H9 (cell line): Measurements from ENCODE around the gene ANP32A. TPM values are rescaled to one million over a fixed set of nuclear protein-coding genes. Genes with fewer than 3 reads are reported as not detected.

Source experiments
- DNase-seq: peaks from one replicate; pipeline ENCODE4 v3.0.0-alpha.2; 2017
- H2AFZ ChIP-seq: one replicate; pipeline ENCODE4 v1.6.1; 2013; ENCODE audit warnings: mild to moderate bottlenecking, low read length, control low read depth, moderate library complexity
- H2AK5ac ChIP-seq: 2 replicates; pipeline ENCODE4 v1.6.1; 2013; ENCODE audit warnings: low read length, control low read depth, mixed read lengths; ENCODE audit not compliant: insufficient read length
- H2BK120ac ChIP-seq: one replicate; pipeline ENCODE4 v1.6.1; 2013; ENCODE audit warnings: low read depth, mild to moderate bottlenecking, low read length, control low read depth, inconsistent platforms; ENCODE audit not compliant: poor library complexity, severe bottlenecking
- H2BK12ac ChIP-seq: 2 replicates; pipeline ENCODE4 v1.6.1; 2013; ENCODE audit warnings: low read length, control low read depth, mixed read lengths, low read depth; ENCODE audit not compliant: insufficient read length
- H2BK15ac ChIP-seq: 2 replicates; pipeline ENCODE4 v1.6.1; 2013; ENCODE audit warnings: low read depth, low read length, control low read depth
- H2BK20ac ChIP-seq: one replicate; pipeline ENCODE4 v1.6.1; 2013; ENCODE audit warnings: low read depth, mild to moderate bottlenecking, low read length, control low read depth, inconsistent platforms; ENCODE audit not compliant: poor library complexity, severe bottlenecking
- H2BK5ac ChIP-seq: 2 replicates; pipeline ENCODE4 v1.6.1; 2013; ENCODE audit warnings: low read length, control low read depth, mixed read lengths; ENCODE audit not compliant: insufficient read length
- H3K14ac ChIP-seq: 2 replicates; pipeline ENCODE4 v1.6.1; 2013; ENCODE audit warnings: low read length, control low read depth; ENCODE audit not compliant: insufficient read depth
- H3K18ac ChIP-seq: 2 replicates; pipeline ENCODE4 v1.6.1; 2013; ENCODE audit warnings: low read depth, mild to moderate bottlenecking, mixed read lengths, low read length, control low read depth; ENCODE audit not compliant: insufficient read length
- H3K23ac ChIP-seq: 2 replicates; pipeline ENCODE4 v1.6.1; 2013; ENCODE audit warnings: low read length, control low read depth, mixed read lengths, low read depth; ENCODE audit not compliant: insufficient read length
- H3K23me2 ChIP-seq: 2 replicates; pipeline ENCODE4 v1.6.1; 2013; ENCODE audit warnings: low read depth, mild to moderate bottlenecking, mixed read lengths, low read length, control low read depth; ENCODE audit not compliant: insufficient read length, poor library complexity, severe bottlenecking
- H3K27ac ChIP-seq: 2 replicates; pipeline ENCODE4 v1.5.1; 2013; ENCODE audit warnings: low read length, control low read depth, mixed read lengths, low read depth; ENCODE audit not compliant: insufficient read length
- H3K27me3 ChIP-seq: 2 replicates; pipeline ENCODE4 v1.6.1; 2013; ENCODE audit warnings: low read length, control low read depth, inconsistent platforms; ENCODE audit not compliant: insufficient read depth
- H3K4ac ChIP-seq: 2 replicates; pipeline ENCODE4 v1.6.1; 2013; ENCODE audit warnings: low read depth, mild to moderate bottlenecking, control low read depth, inconsistent platforms, low read length, moderate library complexity
- H3K4me1 ChIP-seq: 2 replicates; pipeline ENCODE4 v1.6.1; 2013; ENCODE audit warnings: low read length, control low read depth, inconsistent platforms; ENCODE audit not compliant: insufficient read depth
- H3K4me2 ChIP-seq: 2 replicates; pipeline ENCODE4 v1.6.1; 2013; ENCODE audit warnings: low read length, control low read depth, mixed read lengths; ENCODE audit not compliant: insufficient read length, insufficient read depth
- H3K56ac ChIP-seq: 2 replicates; pipeline ENCODE4 v1.6.1; 2013; ENCODE audit warnings: low read depth, mild to moderate bottlenecking, mixed read lengths, low read length, control low read depth; ENCODE audit not compliant: insufficient read length
- H3K79me1 ChIP-seq: 2 replicates; pipeline ENCODE4 v1.6.1; 2013; ENCODE audit warnings: low read depth, mild to moderate bottlenecking, moderate library complexity, low read length, control low read depth, inconsistent platforms; ENCODE audit not compliant: insufficient read depth, poor library complexity, severe bottlenecking
- H3K79me2 ChIP-seq: 2 replicates; pipeline ENCODE4 v1.6.1; 2013; ENCODE audit warnings: low read length, control low read depth, inconsistent platforms; ENCODE audit not compliant: insufficient read depth
- H3K9ac ChIP-seq: 2 replicates; pipeline ENCODE4 v1.6.1; 2013; ENCODE audit warnings: low read length, control low read depth, mixed read lengths; ENCODE audit not compliant: insufficient read length; ENCODE audit errors: extremely low read depth
- H3K9me3 ChIP-seq: one replicate; pipeline ENCODE4 v1.6.1; 2013; ENCODE audit warnings: low read depth, low read length, inconsistent platforms; ENCODE audit not compliant: control insufficient read depth
- H3T11ph ChIP-seq: one replicate; pipeline ENCODE4 v1.6.1; 2013; ENCODE audit warnings: mild to moderate bottlenecking, low read length, control low read depth, inconsistent platforms
- H4K20me1 ChIP-seq: one replicate; pipeline ENCODE4 v1.6.1; 2013; ENCODE audit not compliant: control insufficient read depth, insufficient read length, insufficient read depth
- H4K5ac ChIP-seq: 2 replicates; pipeline ENCODE4 v1.6.1; 2013; ENCODE audit warnings: low read depth, mild to moderate bottlenecking, mixed read lengths, low read length, control low read depth; ENCODE audit not compliant: insufficient read length
- H4K8ac ChIP-seq: replicated peaks from 2 replicates; pipeline ENCODE4 v1.6.1; 2013; ENCODE audit warnings: low read length, control low read depth, mixed read lengths, low read depth; ENCODE audit not compliant: insufficient read length
- H4K91ac ChIP-seq: 2 replicates; pipeline ENCODE4 v1.6.1; 2013; ENCODE audit warnings: low read depth, mild to moderate bottlenecking, moderate library complexity, mixed read lengths, low read length, control low read depth; ENCODE audit not compliant: insufficient read length
- H3K27ac Mint-ChIP-seq, 3 experiments: 2 replicates in 2 of 3; 3 replicates in 1 of 3; pipeline ENCODE4 v1.8.0; 2020 to 2021; ENCODE audit warnings: mixed read lengths in 3 of 3, mild to moderate bottlenecking in 1 of 3, moderate library complexity in 1 of 3
- H3K27me3 Mint-ChIP-seq: 2 replicates; pipeline ENCODE4 v1.8.0; 2021; ENCODE audit warnings: low read depth, mild to moderate bottlenecking, moderate library complexity, mixed read lengths
- H3K36me3 Mint-ChIP-seq, 3 experiments: 2 replicates in 2 of 3; 3 replicates in 1 of 3; pipeline ENCODE4 v1.8.0; 2020 to 2021; ENCODE audit warnings: low read depth in 3 of 3, mixed read lengths in 3 of 3; ENCODE audit not compliant: insufficient read depth in 1 of 3
- H3K4me1 Mint-ChIP-seq, 2 experiments: 2 replicates each; pipeline ENCODE4 v1.8.0; 2020; ENCODE audit warnings: mixed read lengths in 2 of 2
- H3K4me3 Mint-ChIP-seq, 2 experiments: 2 replicates in 1 of 2; 3 replicates in 1 of 2; pipeline ENCODE4 v1.8.0; 2020 to 2021; ENCODE audit warnings: mild to moderate bottlenecking in 2 of 2, mixed read lengths in 2 of 2, moderate library complexity in 1 of 2
- H3K9me3 Mint-ChIP-seq, 2 experiments: 2 replicates in 1 of 2; 3 replicates in 1 of 2; pipeline ENCODE4 v1.8.0; 2020; ENCODE audit warnings: mild to moderate bottlenecking in 2 of 2, mixed read lengths in 2 of 2, moderate library complexity in 1 of 2
- CTCF ChIP-seq: fragments of 200-600 bp; sonication (generic); conservative IDR thresholded peaks from 3 replicates; pipeline ENCODE4 v1.8.0; 2021; ENCODE audit warnings: antibody characterized with exemption, mild to moderate bottlenecking
- WGBS: extraction: QIAGEN DNeasy Blood & Tissue Kit; methylation state at CpG from one replicate; pipeline ENCODE4 v1.1.7; 2013; ENCODE audit warnings: missing lambda C conversion rate, low lambda C conversion rate, mixed read lengths; ENCODE audit not compliant: insufficient read length; ENCODE audit errors: extremely low coverage; 5-methylcytosine and 5-hydroxymethylcytosine counted together
- total RNA-seq: library from RNA; stranded (reverse); gene quantifications from 2 replicates; pipeline ENCODE4 v1.2.1, GENCODE V29; 2021

ANP32A gene
- total RNA-seq, 1 experiment from 2014 or later, result 318 TPM

- peak overlapping the region in 2 of 3 experiments; percentile 57 to 90; a peak in 3 of 7 replicates for H3K27ac Mint-ChIP-seq
Observed at GRCh38 chr15:68784206-68784605, 36.5 kb downstream of the ANP32A start.

More at GRCh38 chr15:68784206-68784605, 36.5 kb downstream of the ANP32A start:
- H2BK5ac ChIP-seq, result no peak overlapping the region
- H3K4me2 ChIP-seq, result no peak overlapping the region
- H3K79me2 ChIP-seq, result no peaks in the 10 kb centered on the region; the same call in 1 of the 2 replicates
- no peak overlapping the region for H3K27ac ChIP-seq
- no peak overlapping the region for H3K4ac ChIP-seq
- no peak overlapping the region for H3T11ph ChIP-seq
- H3K79me1 ChIP-seq, result peaks cover 3% of the 10 kb centered on the region
- H3K9ac ChIP-seq, result no peak overlapping the region
- H2BK15ac ChIP-seq, result no peak overlapping the region
- no peak overlapping the region for H3K56ac ChIP-seq
- no peaks in the 10 kb centered on the region for H4K20me1 ChIP-seq
- no peak overlapping the region for H2BK20ac ChIP-seq
- no peak overlapping the region for H3K14ac ChIP-seq
- WGBS, result no CpG with 5 or more reads among the region's 13 CpGs
- peaks cover 2% of the 10 kb centered on the region; the same call in 1 of the 2 replicates for H3K4me1 ChIP-seq
- H3K18ac ChIP-seq, result no peak overlapping the region
- TF ChIP-seq CTCF, result no peak
- no peak overlapping the region for H2AFZ ChIP-seq
- no peak overlapping the region for H2BK120ac ChIP-seq
- peaks cover 41 to 87% (median 84%) of the 10 kb centered on the region in 3 experiments for H3K36me3 Mint-ChIP-seq
- no peaks in the 10 kb centered on the region for H3K23me2 ChIP-seq
- no peak overlapping the region for H2BK12ac ChIP-seq
- no peak overlapping the region for H4K91ac ChIP-seq
- no peak overlapping the region for H4K8ac ChIP-seq
- H4K5ac ChIP-seq, result no peak overlapping the region
- no peaks in the 10 kb centered on the region for H3K9me3 Mint-ChIP-seq
- H3K27me3 ChIP-seq, result no peaks in the 10 kb centered on the region
- no peak overlapping the region for H3K4me3 Mint-ChIP-seq
- no peak overlapping the region for H2AK5ac ChIP-seq
- no peaks in the 10 kb centered on the region for H3K9me3 ChIP-seq
- peaks cover 34 to 45% of the 10 kb centered on the region in 2 experiments for H3K4me1 Mint-ChIP-seq
- peak; percentile 17 for DNase-seq
- no peak overlapping the region for H3K23ac ChIP-seq
- no peaks in the 10 kb centered on the region for H3K27me3 Mint-ChIP-seq
